ENCODE results near the gene IL18RAP. TPM values are rescaled to one million over a fixed set of nuclear protein-coding genes. Genes with fewer than 3 reads are reported as not detected.

The IL18RAP gene
- total and polyA plus RNA-seq, 2 experiments from 2014 or later, result 0.40 TPM; not detected in 1

DNA sequence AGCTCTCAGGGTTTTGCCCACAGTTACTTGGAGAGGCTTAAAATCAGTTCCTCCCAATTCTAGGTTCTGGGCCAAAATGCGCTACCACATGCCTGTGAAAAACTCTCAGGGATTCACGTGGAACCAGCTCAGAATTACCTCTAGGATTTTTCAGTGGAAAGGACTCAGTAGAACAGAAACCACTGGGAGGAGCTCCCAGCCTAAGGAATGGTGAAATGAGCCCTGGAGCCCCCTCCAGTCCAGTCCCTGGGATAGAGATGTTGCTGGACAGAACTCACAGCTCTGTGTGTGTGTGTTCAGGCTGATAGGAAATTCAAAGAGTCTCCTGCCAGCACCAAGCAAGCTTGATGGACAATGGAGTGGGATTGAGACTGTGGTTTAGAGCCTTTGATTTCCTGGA lies 29.0 kb downstream of the IL18RAP start:
- Histone ChIP-seq H3K27ac (no peak overlapping the region), H3K9me2 (replicated peaks; ENCODE audit: insufficient read depth) (no peaks in the 10 kb centered on the region), H4K20me1 (ENCODE audit: insufficient read depth, poor library complexity, severe bottlenecking) (no peaks in the 10 kb centered on the region), H3K4me1 (ENCODE audit: insufficient read depth) (no peaks in the 10 kb centered on the region), H3K36me3 (replicated peaks; ENCODE audit: insufficient read depth, low read depth) (no peaks in the 10 kb centered on the region), H3K4me3 (no peak overlapping the region), H2AFZ (no peak overlapping the region), H3K9me3 (ENCODE audit: low read depth) (no peaks in the 10 kb centered on the region), H3K4me2 (no peak overlapping the region), H3K27me3 (no peaks in the 10 kb centered on the region), H3K79me2 (no peaks in the 10 kb centered on the region)
- 64% methylated on average over 2 of the region's 2 CpGs for WGBS (ENCODE audit: low lambda C conversion rate, missing lambda C conversion rate)
- DNase-seq (ENCODE audit: low spot score), result no peak
- TF ChIP-seq EZH2 (IDR thresholded peaks at IDR 0.05; ENCODE audit: borderline replicate concordance) (no peak), EZH2phosphoT487 (IDR thresholded peaks at IDR 0.05; ENCODE audit: low read depth, severe bottlenecking, unreplicated experiment) (no peak)
- TF ChIP-seq, protein P1, sequence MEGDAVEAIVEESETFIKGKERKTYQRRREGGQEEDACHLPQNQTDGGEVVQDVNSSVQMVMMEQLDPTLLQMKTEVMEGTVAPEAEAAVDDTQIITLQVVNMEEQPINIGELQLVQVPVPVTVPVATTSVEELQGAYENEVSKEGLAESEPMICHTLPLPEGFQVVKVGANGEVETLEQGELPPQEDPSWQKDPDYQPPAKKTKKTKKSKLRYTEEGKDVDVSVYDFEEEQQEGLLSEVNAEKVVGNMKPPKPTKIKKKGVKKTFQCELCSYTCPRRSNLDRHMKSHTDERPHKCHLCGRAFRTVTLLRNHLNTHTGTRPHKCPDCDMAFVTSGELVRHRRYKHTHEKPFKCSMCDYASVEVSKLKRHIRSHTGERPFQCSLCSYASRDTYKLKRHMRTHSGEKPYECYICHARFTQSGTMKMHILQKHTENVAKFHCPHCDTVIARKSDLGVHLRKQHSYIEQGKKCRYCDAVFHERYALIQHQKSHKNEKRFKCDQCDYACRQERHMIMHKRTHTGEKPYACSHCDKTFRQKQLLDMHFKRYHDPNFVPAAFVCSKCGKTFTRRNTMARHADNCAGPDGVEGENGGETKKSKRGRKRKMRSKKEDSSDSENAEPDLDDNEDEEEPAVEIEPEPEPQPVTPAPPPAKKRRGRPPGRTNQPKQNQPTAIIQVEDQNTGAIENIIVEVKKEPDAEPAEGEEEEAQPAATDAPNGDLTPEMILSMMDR (IDR thresholded peaks at IDR 0.05; ENCODE audit: poor library complexity), result no peak

DNA sequence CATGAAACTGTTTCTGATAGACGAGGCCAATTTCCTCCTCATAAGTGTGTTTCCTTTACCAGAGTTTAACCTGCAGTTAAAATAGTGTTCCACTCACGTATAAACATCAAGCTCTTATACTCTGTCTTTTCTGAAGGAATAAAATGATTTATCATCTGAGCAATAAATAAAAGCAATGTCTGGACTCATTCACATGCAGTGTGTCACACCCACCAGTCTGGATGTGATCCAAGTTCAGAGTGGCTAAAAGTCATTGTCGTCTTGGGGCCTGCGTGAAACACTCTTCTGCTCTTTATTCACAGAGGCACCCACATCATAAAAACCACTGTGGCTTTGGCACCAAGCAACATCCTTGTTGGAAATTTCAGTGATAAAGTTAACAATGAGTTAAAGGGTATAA lies 30.5 kb downstream of the IL18RAP start:
- Histone ChIP-seq H3K36me3 (replicated peaks; ENCODE audit: insufficient read depth, low read depth) (no peaks in the 10 kb centered on the region), H3K4me2 (no peak overlapping the region), H3K27me3 (no peaks in the 10 kb centered on the region), H3K79me2 (no peaks in the 10 kb centered on the region), H2AFZ (no peak overlapping the region), H3K9me3 (ENCODE audit: low read depth) (no peaks in the 10 kb centered on the region), H3K4me1 (ENCODE audit: insufficient read depth) (no peaks in the 10 kb centered on the region), H3K9me2 (replicated peaks; ENCODE audit: insufficient read depth) (no peaks in the 10 kb centered on the region), H4K20me1 (ENCODE audit: insufficient read depth, poor library complexity, severe bottlenecking) (no peaks in the 10 kb centered on the region), H3K4me3 (no peak overlapping the region), H3K27ac (no peak overlapping the region)
- TF ChIP-seq, protein P1 (IDR thresholded peaks at IDR 0.05; ENCODE audit: poor library complexity), result no peak
- TF ChIP-seq EZH2phosphoT487 (IDR thresholded peaks at IDR 0.05; ENCODE audit: low read depth, severe bottlenecking, unreplicated experiment), result no peak
- TF ChIP-seq EZH2 (IDR thresholded peaks at IDR 0.05; ENCODE audit: borderline replicate concordance), result no peak
- no peak for DNase-seq (ENCODE audit: low spot score)
- WGBS (ENCODE audit: low lambda C conversion rate, missing lambda C conversion rate), result 69% methylated on average over 4 of the region's 4 CpGs

DNA sequence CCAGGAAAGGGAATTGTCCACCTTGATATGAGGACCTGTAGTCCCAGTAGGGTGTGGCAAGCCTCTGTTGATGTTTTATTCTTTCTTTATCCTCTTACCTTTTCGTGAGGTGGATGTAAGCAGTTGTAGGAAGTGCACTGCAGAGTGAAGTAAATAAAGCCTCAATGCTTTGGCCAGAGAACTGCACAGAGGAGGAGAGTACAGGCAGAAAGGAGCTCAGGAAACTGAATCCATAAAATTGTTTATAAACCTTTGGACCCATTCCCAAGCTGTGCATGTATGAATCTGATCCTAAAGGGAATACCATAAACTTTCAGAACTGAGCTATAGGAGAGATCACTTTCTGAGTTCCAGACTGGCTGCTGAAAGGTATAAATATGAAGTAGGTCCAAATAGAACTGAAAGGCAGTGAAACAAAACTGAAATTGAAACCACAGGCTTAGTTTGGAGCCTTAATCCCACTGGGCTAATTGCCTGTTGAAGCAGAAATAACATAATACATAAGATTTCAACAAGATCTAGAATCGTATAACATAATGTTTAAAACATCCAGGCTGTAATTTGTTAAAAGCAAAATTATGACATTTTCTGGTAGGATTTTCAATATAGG lies 32.2 kb downstream of the IL18RAP start:
- no peak overlapping the region for H3K4me2 ChIP-seq
- no peaks in the 10 kb centered on the region for H3K27me3 ChIP-seq
- no peaks in the 10 kb centered on the region for H3K9me3 ChIP-seq (ENCODE audit: low read depth)
- H3K79me2 ChIP-seq, result no peaks in the 10 kb centered on the region
- TF ChIP-seq, protein P1 (IDR thresholded peaks at IDR 0.05; ENCODE audit: poor library complexity), result no peak
- TF ChIP-seq EZH2 (IDR thresholded peaks at IDR 0.05; ENCODE audit: borderline replicate concordance) (no peak), EZH2phosphoT487 (IDR thresholded peaks at IDR 0.05; ENCODE audit: low read depth, severe bottlenecking, unreplicated experiment) (no peak)
- no peaks in the 10 kb centered on the region for H4K20me1 ChIP-seq (ENCODE audit: insufficient read depth, poor library complexity, severe bottlenecking)
- H3K27ac ChIP-seq, result no peak overlapping the region
- no peak overlapping the region for H2AFZ ChIP-seq
- H3K4me3 ChIP-seq, result no peak overlapping the region
- no peaks in the 10 kb centered on the region for H3K4me1 ChIP-seq (ENCODE audit: insufficient read depth)
- no peaks in the 10 kb centered on the region for H3K9me2 ChIP-seq (replicated peaks; ENCODE audit: insufficient read depth)
- no peaks in the 10 kb centered on the region for H3K36me3 ChIP-seq (replicated peaks; ENCODE audit: insufficient read depth, low read depth)
- DNase-seq (ENCODE audit: low spot score), result no peak
- 83% methylated on average over 2 of the region's 2 CpGs for WGBS (ENCODE audit: low lambda C conversion rate, missing lambda C conversion rate)
